Prostate gland (tissue), 2 donors: Measurements from ENCODE around the gene PGBD5. TPM values are rescaled to one million over a fixed set of nuclear protein-coding genes. Genes with fewer than 3 reads are reported as not detected.

Source experiments
- DNase-seq: peaks from one replicate; pipeline ENCODE4 v3.0.0-alpha.2; 2019; ENCODE audit warnings: low spot score
- H3K27ac ChIP-seq, 2 donors: fragments of 200-600 bp; sonication (generic); 2 replicates each; pipeline ENCODE4 v1.5.1; 2017 to 2019
- H3K27me3 ChIP-seq: fragments of 200-600 bp; sonication (generic); replicated peaks from 2 replicates; pipeline ENCODE4 v1.5.1; 2019; ENCODE audit not compliant: insufficient read depth
- H3K36me3 ChIP-seq, 2 donors: fragments of 200-600 bp; sonication (generic); 1 replicate in 1 of 2; 2 replicates in 1 of 2; pipeline versions ENCODE4 v1.5.1 to v1.8.1; 2017 to 2019
- H3K4me1 ChIP-seq: fragments of 200-600 bp; sonication (generic); replicated peaks from 2 replicates; pipeline ENCODE4 v1.5.1; 2019
- H3K4me3 ChIP-seq, 2 donors: fragments of 200-600 bp; sonication (generic); 2 replicates each; pipeline ENCODE4 v1.5.1; 2017 to 2019
- H3K9me3 ChIP-seq: fragments of 200-600 bp; sonication (generic); 2 replicates; pipeline ENCODE4 v1.5.1; 2017
- CTCF ChIP-seq, 4 experiments: fragments of 200-600 bp in 2 of 4; fragments of 450-650 bp in 2 of 4; sonication (generic) in 2 of 4; IDR thresholded peaks; 1 replicate in 3 of 4; 2 replicates in 1 of 4; pipeline ENCODE4 v1.5.1; 2016 to 2019; ENCODE audit warnings: antibody characterized with exemption in 4 of 4, mild to moderate bottlenecking in 2 of 4, moderate library complexity in 2 of 4
- POLR2A ChIP-seq: fragments of 450-650 bp; IDR thresholded peaks from one replicate; pipeline ENCODE4 v1.6.1; 2016; ENCODE audit warnings: antibody characterized with exemption, mild to moderate bottlenecking
- POLR2AphosphoS5 ChIP-seq: sonication (generic); formaldehyde crosslinking; IDR thresholded peaks from one replicate; pipeline ENCODE4 v1.6.1; 2017; ENCODE audit warnings: antibody characterized with exemption
- WGBS: methylation state at CpG from one replicate; pipeline ENCODE4 v1.1.5; 2018; 5-methylcytosine and 5-hydroxymethylcytosine counted together
- intact Hi-C: fragments of 100-400 bp; cut with DNase I; formaldehyde crosslinking; loops from one replicate; pipeline ENCODE4 v1.14.2; 2022
- total RNA-seq, 2 donors: library from RNA; depleted of rRNA; stranded (reverse); fragments of >200 nt; gene quantifications; one replicate each; pipeline ENCODE4 v1.1.0, GENCODE V29; 2016

Gene PGBD5
- total RNA-seq, 2 donors from 2014 or later: 0.55 to 8.8 TPM

GRCh38 chr1:230322967-230323547 lies 103.1 kb downstream of the PGBD5 start:
- Histone ChIP-seq H3K27me3 (no peaks in the 10 kb centered on the region), H3K36me3 (no peaks in the 10 kb centered on the region), H3K4me3 (no peak overlapping the region), H3K27ac (no peak overlapping the region), H3K9me3 (no peaks in the 10 kb centered on the region), H3K4me1 (no peaks in the 10 kb centered on the region)
- intact Hi-C loops: no loop called here
- TF ChIP-seq POLR2AphosphoS5 (no peak), CTCF (IDR thresholded peaks at IDR 0.05) (no peak), POLR2A (no peak)
- no peak for DNase-seq
- 85% methylated on average over 23 of the region's 23 CpGs for WGBS

GRCh38 chr1:230322421-230322756 lies 103.7 kb downstream of the PGBD5 start:
- Histone ChIP-seq H3K27me3 (no peaks in the 10 kb centered on the region), H3K4me1 (no peaks in the 10 kb centered on the region), H3K36me3 (no peaks in the 10 kb centered on the region), H3K9me3 (no peaks in the 10 kb centered on the region), H3K27ac (no peak overlapping the region), H3K4me3 (no peak overlapping the region)
- TF ChIP-seq POLR2A: no peak
- TF ChIP-seq POLR2AphosphoS5: no peak
- no peak for TF ChIP-seq CTCF (IDR thresholded peaks at IDR 0.05)
- DNase-seq: no peak
- intact Hi-C loops: no loop called here
- 94% methylated on average over 15 of the region's 15 CpGs for WGBS

- TF ChIP-seq POLR2AphosphoS5 (no peak), CTCF (IDR thresholded peaks at IDR 0.05) (no peak), POLR2A (no peak)
- Histone ChIP-seq H3K4me3 (no peak overlapping the region), H3K27ac (no peak overlapping the region), H3K4me1 (no peaks in the 10 kb centered on the region), H3K36me3 (no peaks in the 10 kb centered on the region), H3K27me3 (no peaks in the 10 kb centered on the region), H3K9me3 (no peaks in the 10 kb centered on the region)
- WGBS: 67% methylated on average over 18 of the region's 18 CpGs
- no peak for DNase-seq
- intact Hi-C loops: no loop called here
These were observed 104.3 kb downstream of the PGBD5 start for GRCh38 chr1:230321741-230322420.

- no peaks in the 10 kb centered on the region for H3K4me1 ChIP-seq
- H3K4me3 ChIP-seq: no peak overlapping the region
- no peak for TF ChIP-seq POLR2A
- no peak for TF ChIP-seq CTCF (IDR thresholded peaks at IDR 0.05)
- no peak for TF ChIP-seq POLR2AphosphoS5
- no peaks in the 10 kb centered on the region for H3K36me3 ChIP-seq
- DNase-seq: no peak
- no peaks in the 10 kb centered on the region for H3K27me3 ChIP-seq
- intact Hi-C loops: no loop called here
- H3K9me3 ChIP-seq: no peaks in the 10 kb centered on the region
- WGBS: 85% methylated on average over 9 of the region's 9 CpGs
- no peak overlapping the region for H3K27ac ChIP-seq
These were observed 104.8 kb downstream of the PGBD5 start for GRCh38 chr1:230321341-230321740.

GRCh38 chr1:230320804-230321203 lies 105.3 kb downstream of the PGBD5 start:
- Histone ChIP-seq H3K27me3 (no peaks in the 10 kb centered on the region), H3K9me3 (no peaks in the 10 kb centered on the region), H3K36me3 (no peaks in the 10 kb centered on the region), H3K27ac (no peak overlapping the region), H3K4me1 (no peaks in the 10 kb centered on the region), H3K4me3 (no peak overlapping the region)
- DNase-seq: no peak
- WGBS: 93% methylated on average over 4 of the region's 4 CpGs
- intact Hi-C loops: no loop called here
- TF ChIP-seq POLR2A: no peak
- TF ChIP-seq CTCF (IDR thresholded peaks at IDR 0.05): no peak
- no peak for TF ChIP-seq POLR2AphosphoS5
